Measurements from ENCODE around the gene PPP2R2C. TPM values are rescaled to one million over a fixed set of nuclear protein-coding genes. Genes with fewer than 3 reads are reported as not detected.

Gene PPP2R2C
- total and polyA plus RNA-seq, 10 of the 15 experiments (the other 5 are each of a cell fraction or from before 2014, with no cell fraction given) = 0.13 to 0.15 TPM; not detected in 8

DNA sequence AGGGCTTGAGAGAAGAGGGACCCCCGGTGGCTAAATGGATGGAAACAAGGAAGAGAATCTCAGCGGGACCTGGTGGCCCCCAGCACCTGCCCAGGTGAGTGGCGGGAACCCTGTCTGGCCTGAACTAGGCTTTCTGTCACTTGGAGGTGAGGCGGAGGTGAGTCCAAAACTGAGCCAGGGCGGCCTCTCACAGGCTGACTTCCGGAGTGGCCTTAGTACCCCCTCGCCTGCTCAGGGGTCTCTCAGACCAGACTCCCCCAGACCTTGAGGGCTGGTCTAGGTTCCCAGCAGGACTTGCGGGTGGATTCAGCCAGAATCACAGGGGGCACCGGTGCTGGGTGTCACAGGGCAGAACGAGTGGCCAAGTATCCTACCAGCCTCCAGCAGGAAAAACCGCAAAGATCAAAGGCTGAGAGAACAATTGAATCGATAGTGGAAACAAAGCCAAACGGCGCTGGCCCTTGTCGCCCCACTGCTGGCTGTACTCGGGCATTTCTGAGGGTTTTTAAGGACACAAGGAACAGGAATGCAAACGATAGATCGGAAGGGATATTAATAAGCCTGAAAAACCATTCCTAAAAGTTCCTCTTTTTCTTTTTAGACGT is 135.0 kb downstream of the PPP2R2C start (continued):
- TF ChIP-seq, protein P1, sequence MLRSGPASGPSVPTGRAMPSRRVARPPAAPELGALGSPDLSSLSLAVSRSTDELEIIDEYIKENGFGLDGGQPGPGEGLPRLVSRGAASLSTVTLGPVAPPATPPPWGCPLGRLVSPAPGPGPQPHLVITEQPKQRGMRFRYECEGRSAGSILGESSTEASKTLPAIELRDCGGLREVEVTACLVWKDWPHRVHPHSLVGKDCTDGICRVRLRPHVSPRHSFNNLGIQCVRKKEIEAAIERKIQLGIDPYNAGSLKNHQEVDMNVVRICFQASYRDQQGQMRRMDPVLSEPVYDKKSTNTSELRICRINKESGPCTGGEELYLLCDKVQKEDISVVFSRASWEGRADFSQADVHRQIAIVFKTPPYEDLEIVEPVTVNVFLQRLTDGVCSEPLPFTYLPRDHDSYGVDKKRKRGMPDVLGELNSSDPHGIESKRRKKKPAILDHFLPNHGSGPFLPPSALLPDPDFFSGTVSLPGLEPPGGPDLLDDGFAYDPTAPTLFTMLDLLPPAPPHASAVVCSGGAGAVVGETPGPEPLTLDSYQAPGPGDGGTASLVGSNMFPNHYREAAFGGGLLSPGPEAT (IDR thresholded peaks at IDR 0.05; ENCODE audit: low read depth) = no peak
- TF ChIP-seq SP1 (IDR thresholded peaks at IDR 0.05; ENCODE audit: low read depth, low read length) (no peak), CHD2 (IDR thresholded peaks at IDR 0.05; ENCODE audit: borderline replicate concordance, low read depth, low read length) (no peak), SIN3A (IDR thresholded peaks at IDR 0.05; ENCODE audit: low read depth, low read length) (no peak), NFYB (IDR thresholded peaks at IDR 0.05; ENCODE audit: insufficient read depth, low read depth, low read length) (no peak), CBX5 (IDR thresholded peaks at IDR 0.05; ENCODE audit: low read depth) (no peak), EZH2 (IDR thresholded peaks at IDR 0.05; ENCODE audit: borderline replicate concordance, control insufficient read depth, low read depth, low read length) (no peak), ESRRA (IDR thresholded peaks at IDR 0.05; ENCODE audit: low read length) (no peak), ZNF217 (IDR thresholded peaks at IDR 0.05) (no peak), SPI1 (IDR thresholded peaks at IDR 0.05; ENCODE audit: borderline replicate concordance, insufficient read depth, low read depth, low read length) (no peak), HCFC1 (IDR thresholded peaks at IDR 0.05; ENCODE audit: low read length) (no peak), ZNF24 (IDR thresholded peaks at IDR 0.05) (no peak), RAD51 (IDR thresholded peaks at IDR 0.05) (no peak), TCF7 (IDR thresholded peaks at IDR 0.05; ENCODE audit: borderline replicate concordance) (no peak)

Measured in GM12878 (cell line).